HG02759 (cell line): ENCODE data around the gene KRTAP4-5.
"Not testable (repeated sequence)": the region's sequence is repeated elsewhere in the genome, so short reads cannot be mapped to it uniquely, and the experiment has no call there.

Experiments used
- ATAC-seq: cut with Tn5 transposase; IDR thresholded peaks from one replicate; pipeline ENCODE4 v1.9.1; 2021; ENCODE audit warnings: mild to moderate bottlenecking, moderate library complexity; ENCODE audit not compliant: unreplicated experiment

The KRTAP4-5 gene

GRCh38 chr17:41111151-41111885 is 38.3 kb downstream of the KRTAP4-5 start:
- ATAC-seq: no peak

GRCh38 chr17:41108728-41109386 is 40.8 kb downstream of the KRTAP4-5 start:
- not testable (repeated sequence) for ATAC-seq

- ATAC-seq: no peak
Observed at GRCh38 chr17:41107941-41108450, 41.6 kb downstream of the KRTAP4-5 start.

GRCh38 chr17:41105347-41105746 is 44.3 kb downstream of the KRTAP4-5 start, which contains the start of gene KRTAP4-9:
KRTAP4-9 (plus strand) TSS chr17:41105389; CDS start chr17:41105389, 0 bp downstream.
- not testable (repeated sequence) for ATAC-seq

- not testable (repeated sequence) for ATAC-seq
Observed at GRCh38 chr17:41104386-41105038, 45.1 kb downstream of the KRTAP4-5 start.

GRCh38 chr17:41103896-41104295 is 45.7 kb downstream of the KRTAP4-5 start:
- no peak for ATAC-seq

GRCh38 chr17:41101586-41102259 is 47.9 kb downstream of the KRTAP4-5 start, which contains the start of gene KRTAP4-16:
KRTAP4-16 (minus strand) TSS chr17:41102209; CDS start chr17:41102209, 0 bp downstream.
- no peak for ATAC-seq

- not testable (repeated sequence) for ATAC-seq
Observed at GRCh38 chr17:41099682-41100480, 49.7 kb downstream of the KRTAP4-5 start.
